Measurements from ENCODE around the gene SPECC1L.

The SPECC1L gene

DNA sequence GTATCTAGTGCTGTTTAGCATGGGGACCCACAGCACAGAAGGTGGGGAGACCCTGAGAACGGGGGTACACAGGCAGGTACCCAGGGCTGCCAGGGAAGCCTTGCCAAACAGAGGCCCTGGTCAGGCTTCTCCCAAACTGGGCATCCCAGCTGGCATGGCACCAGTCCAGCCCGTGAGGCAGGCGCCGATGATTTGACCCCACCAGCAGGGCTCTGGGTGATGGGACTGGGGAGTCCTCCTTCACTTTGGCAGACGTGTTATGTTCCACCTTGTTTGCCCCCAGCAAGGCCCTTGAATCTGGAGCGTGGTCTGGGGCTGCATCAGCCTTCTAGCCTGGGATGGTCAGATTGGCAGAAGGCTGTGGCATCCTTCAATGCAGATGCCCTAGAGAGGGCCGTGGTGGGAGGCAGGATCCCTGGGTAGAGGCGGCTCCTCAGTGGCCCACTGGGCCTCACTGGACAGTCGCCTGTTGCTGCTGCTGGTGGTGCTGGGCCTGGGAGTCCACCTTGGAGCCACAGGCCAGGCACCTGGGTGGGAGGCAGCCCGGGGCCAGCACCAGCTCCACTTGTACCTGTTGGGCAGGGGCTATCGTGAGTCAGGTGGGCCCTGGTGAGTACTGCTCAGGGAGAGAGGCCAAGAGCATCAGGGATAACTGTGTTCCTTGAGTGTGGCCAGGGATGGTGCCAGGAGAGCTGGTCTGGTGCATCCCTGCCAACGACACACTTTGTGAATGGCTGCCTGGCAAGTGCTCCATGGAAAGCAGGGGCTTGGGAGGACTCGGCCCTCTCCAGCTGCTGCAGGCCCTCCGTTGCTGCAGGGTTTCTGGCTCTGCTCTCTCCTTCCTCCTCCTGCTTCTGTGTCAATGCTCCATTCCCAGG, 160.0 kb downstream of the SPECC1L start:
- DNase-seq: peak in 1 of 2 experiments; percentile 17

DNA sequence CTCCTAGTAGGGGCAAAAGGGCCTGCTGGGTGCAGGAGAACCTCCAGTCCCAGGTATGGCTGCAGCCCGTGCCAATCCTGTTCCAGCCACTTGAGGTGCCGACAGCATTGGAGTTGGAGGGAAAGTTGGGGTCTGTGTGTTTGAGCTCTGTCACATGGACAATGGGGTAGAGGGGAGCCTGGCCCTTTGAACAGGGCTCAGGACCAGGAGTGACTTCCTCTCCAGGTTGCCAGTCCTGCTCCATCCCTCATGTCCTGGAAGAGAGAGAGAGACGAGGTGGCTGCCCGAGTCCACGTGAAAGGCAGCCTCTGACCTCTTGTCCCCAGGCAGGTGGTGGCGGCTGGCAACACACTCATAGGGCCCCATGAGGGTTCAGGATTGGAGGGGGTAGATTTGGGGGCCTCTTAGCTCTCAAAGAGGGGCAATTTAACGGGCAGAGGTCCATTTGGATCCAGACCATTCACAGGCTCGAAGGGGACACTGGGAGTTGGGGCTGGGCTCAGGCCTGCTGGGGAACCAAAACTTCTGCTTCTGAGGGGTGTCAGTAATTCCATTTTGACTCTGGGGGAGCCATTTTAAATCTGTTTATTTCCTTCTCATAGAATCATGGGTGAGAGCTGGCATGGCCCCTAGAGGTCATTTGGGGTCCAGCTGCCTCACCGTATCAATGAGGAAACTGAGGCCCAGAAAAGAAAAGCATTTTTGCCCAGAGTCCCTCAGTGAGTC, 160.8 kb downstream of the SPECC1L start:
- DNase-seq: no peak

DNA sequence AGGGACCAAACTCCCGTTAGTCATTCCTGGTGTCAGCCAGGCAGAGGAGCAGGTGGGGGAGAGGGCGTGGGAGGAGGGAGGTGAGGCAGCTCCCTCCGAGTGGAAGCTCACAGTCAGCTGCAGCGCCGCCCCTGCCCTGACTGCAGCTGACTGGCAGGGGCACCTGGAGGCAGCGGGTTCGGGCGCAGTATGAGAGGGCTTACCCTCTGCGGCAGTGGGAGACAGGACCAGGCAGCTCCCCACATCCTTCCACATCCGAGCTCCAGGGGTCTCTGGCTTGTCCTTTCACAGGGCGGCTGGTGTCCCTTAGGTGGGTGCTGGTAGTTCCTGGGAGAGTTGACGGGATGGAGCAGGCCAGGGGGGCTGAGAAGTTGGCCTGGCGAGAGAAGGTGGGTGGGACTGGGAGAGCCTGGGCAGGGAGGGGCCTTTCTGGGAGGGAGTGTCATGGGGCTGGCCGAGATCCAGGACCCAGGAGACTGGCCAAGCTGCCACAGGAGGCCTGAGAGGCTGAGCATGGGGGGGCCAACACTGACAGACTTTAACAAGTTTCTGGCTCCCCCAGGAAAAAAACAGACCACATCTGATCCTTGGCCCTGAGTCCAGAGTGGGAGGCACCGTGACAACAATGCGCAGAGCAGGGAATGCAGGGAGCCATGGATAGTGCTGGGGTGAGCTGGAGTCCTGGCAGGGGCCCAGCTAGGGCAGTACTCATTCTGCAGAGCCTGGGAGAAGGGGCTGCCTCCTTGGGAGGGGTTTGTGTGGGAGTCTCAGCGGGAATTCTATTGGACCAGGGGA, 161.6 kb downstream of the SPECC1L start:
- DNase-seq: no peak

DNA sequence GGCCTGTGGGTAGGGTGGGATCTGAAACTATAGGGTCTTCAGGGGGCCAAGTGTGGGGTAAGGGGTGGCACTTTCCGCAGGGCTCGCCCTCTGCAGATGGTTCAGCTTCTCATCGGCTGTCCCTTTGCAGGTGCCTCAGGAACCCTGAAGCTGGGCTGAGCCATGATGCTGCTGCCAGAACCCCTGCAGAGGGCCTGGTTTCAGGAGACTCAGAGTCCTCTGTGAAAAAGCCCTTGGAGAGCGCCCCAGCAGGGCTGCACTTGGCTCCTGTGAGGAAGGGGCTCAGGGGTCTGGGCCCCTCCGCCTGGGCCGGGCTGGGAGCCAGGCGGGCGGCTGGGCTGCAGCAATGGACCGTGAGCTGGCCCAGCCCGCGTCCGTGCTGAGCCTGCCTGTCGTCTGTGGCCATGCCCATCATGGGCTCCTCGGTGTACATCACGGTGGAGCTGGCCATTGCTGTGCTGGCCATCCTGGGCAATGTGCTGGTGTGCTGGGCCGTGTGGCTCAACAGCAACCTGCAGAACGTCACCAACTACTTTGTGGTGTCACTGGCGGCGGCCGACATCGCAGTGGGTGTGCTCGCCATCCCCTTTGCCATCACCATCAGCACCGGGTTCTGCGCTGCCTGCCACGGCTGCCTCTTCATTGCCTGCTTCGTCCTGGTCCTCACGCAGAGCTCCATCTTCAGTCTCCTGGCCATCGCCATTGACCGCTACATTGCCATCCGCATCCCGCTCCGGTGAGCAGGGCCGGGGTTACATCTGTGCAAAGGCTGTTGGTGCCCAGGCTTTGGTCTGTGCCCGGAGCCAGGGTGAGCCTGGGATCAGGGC, 162.6 kb downstream of the SPECC1L start:
- DNase-seq: no peak

DNA sequence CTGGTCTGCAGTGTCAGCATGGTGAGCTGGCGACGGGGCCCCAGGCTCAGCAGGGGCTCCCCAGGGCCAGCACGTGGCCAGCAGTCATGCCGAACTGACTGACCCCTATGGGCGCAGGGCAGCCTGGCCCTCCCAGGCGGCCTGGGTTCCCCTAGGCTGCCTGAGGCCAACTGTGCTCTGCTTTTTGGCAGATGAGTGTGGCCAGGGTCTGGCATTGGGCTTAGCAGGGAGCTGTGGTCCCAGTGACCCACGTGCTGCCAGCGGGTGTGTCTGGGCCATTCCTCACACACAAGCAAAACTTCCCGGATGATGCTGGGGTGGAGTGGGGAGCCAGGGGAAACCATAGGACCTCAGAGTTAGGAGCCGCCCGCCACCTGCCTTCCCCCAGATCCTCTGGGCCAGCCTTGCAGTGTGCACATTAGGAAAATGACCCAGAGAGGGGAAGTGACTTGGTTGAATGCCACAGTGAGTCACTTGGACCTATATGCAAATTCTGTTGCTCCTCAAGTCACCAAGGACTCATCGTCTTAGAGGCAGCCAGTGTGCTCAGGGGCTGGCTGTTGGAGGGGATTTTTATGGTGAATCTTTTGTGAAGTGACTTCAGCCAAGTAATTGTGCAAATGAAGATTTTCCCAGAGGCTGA, 163.3 kb downstream of the SPECC1L start:
- no peak for DNase-seq

DNA sequence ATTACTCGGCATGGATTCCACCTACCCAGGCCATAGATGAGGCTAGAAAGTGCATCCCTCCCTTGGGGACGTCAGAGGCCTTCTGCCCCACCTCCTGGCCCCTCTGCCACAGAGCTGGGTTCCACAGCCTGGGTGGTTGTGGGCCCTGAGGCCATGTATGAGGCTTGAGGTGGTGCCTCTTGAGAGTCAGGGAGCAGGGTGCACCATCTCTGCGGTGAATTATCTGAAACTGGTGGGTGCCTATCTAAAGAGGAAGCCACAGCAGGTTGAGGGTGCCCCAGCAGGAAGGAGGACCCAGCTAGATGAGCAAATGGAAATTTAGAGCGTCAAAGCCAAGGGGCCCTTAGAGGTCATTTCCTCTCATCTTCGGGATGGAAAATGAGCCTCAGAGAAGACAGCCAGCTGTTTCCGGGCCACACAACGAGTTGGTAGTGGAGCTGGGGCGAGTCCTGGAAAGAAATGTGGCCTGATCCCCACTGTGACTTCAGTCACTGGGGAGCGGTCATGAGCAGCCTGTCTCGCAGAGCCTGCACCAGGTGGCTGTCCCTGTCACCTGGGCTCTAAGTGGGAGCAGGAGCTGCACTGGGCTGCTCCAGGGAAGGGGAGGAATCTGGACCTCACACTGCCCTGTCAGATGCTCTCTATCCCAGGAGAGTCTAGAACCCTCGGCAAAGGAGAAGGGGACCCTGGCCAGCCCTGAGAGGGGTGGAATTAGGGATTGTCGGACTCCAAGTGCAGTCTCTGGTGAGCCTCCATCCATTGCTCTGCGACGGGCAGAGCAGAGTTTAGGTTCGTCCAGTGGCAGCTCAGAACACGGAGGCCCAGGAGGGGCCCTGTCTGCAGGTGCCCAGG, 164.1 kb downstream of the SPECC1L start:
- DNase-seq: no peak

DNA sequence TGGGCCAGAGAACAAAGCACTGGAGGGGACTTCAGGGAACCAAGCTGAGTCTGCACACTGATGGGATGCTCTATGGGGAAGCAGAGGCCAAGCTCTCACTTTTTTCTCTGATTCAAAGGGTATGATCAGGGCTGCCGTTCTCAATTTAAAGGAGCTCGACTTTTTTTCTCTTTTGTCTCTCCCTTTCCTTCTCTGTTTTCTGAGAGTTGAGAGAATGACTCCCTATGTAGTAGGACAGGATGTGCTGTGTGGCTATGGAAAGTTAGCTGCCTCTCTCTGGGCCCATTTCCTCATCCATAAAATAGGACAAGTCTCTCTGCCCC, 164.7 kb downstream of the SPECC1L start:
- no peak for DNase-seq

DNA sequence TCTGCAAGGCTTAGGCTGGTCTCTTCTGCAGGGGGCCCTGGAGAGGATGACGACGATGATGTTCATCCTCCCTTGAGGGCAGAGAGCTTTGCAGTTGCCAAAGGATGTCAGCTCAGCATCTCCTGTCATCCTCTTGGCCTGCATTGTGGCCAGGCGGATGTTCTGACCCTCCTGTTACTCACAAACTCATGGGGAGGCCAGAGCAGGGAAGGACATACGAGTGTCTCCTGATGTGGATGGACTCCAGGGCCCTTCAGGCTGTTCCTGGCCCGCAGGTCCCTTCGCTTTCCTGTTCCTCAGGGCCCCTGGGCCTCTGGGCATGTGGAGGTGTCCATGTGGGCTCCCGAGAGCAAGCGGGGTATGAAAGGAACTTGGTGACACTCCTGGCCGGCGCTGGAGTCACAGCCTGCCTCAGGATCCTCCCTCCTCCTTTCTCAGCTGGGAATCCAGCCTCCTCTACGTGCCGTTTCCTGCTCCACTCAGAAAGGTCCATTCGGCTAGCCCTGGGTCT, 165.3 kb downstream of the SPECC1L start:
- DNase-seq: no peak

DNA sequence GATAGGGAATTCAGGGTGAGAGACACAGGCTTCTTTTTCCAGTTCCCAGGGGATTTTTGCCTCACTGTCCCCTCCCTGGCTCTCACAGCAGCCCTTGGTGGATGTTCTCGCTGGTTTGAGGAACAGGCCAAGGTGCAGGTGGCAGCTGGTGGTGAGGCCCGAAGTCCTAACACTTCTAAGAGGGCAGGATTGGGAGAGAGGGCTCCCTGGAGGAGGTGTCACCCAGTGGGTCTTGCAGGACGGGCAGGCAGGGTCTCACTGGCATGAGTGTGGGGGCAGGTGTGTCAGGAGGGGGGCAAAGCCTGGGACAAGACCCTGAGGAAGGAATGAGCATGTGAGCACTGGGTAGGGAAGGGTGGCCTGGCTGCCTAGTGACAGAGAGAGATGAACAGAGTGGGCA, 165.9 kb downstream of the SPECC1L start:
- DNase-seq: no peak

DNA sequence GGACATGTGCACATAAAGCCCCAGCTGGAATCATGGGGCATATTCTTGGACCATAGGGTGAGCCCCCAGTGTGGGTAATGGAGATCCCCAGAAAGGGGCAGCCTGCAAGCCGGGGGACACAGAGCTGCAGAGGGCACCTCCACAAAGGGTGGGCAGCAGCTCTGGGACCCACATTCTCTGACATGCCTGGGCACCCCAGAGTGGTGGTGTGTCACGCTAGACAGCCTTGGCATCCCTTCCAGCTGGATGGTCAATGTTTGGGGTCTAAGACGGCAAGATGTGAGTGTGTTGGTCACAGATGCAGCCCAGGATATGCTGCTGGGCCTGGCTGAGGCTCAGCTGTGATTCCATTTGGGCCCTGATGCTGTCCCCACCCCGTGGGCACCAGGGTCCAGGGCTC, 166.5 kb downstream of the SPECC1L start:
- DNase-seq: no peak

DNA sequence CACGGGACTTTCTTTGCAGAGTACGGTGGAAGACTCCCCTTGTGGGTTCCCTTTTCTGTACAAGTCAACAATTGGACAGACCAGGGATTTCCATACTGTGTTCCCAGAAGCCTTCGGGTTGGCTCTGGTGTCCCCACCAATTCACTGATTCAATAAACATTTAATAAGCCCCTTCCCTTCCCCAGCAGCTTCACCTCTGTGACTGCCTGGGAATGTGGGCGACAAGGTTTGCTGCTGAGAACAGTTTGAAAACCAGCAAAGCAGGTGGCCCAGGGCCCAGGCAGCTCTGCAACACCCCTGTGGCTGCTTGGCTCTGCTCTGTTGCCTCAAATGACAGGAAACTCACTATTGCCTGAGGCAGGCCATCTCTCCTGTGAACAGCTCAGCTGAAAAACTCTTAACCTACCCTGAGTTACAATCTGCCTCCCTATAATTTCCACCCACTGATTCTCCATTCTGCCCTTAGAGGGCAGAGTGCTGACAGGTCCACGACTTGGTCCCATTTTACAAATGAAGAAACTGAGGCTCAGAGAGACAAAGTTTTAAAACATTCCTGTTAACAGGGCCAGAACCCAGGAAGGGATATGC, 167.2 kb downstream of the SPECC1L start:
- no peak for DNase-seq

DNA sequence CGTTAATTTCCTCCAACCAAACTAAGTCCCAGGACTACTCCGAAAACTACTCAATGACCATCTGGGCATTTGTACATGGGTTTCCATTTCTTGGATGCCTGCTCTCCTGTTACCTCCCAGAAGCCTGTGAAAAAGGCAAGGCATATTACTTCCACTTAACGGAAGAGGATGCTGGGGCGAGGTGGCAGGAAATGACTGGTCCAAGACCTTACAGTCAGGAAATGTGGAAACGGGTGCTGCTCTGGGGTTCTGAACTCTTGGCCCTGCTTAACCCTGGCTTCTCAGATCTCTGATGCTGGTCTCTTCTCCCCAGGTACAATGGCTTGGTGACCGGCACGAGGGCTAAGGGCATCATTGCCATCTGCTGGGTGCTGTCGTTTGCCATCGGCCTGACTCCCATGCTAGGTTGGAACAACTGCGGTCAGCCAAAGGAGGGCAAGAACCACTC, 169.7 kb downstream of the SPECC1L start:
- no peak for DNase-seq

DNA sequence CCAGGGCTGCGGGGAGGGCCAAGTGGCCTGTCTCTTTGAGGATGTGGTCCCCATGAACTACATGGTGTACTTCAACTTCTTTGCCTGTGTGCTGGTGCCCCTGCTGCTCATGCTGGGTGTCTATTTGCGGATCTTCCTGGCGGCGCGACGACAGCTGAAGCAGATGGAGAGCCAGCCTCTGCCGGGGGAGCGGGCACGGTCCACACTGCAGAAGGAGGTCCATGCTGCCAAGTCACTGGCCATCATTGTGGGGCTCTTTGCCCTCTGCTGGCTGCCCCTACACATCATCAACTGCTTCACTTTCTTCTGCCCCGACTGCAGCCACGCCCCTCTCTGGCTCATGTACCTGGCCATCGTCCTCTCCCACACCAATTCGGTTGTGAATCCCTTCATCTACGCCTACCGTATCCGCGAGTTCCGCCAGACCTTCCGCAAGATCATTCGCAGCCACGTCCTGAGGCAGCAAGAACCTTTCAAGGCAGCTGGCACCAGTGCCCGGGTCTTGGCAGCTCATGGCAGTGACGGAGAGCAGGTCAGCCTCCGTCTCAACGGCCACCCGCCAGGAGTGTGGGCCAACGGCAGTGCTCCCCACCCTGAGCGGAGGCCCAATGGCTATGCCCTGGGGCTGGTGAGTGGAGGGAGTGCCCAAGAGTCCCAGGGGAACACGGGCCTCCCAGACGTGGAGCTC, 170.2 kb downstream of the SPECC1L start:
- peak in 1 of 2 experiments; percentile 8 for DNase-seq

DNA sequence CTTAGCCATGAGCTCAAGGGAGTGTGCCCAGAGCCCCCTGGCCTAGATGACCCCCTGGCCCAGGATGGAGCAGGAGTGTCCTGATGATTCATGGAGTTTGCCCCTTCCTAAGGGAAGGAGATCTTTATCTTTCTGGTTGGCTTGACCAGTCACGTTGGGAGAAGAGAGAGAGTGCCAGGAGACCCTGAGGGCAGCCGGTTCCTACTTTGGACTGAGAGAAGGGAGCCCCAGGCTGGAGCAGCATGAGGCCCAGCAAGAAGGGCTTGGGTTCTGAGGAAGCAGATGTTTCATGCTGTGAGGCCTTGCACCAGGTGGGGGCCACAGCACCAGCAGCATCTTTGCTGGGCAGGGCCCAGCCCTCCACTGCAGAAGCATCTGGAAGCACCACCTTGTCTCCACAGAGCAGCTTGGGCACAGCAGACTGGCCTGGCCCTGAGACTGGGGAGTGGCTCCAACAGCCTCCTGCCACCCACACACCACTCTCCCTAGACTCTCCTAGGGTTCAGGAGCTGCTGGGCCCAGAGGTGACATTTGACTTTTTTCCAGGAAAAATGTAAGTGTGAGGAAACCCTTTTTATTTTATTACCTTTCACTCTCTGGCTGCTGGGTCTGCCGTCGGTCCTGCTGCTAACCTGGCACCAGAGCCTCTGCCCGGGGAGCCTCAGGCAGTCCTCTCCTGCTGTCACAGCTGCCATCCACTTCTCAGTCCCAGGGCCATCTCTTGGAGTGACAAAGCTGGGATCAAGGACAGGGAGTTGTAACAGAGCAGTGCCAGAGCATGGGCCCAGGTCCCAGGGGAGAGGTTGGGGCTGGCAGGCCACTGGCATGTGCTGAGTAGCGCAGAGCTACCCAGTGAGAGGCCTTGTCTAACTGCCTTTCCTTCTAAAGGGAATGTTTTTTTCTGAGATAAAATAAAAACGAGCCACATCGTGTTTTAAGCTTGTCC, 171.0 kb downstream of the SPECC1L start:
- DNase-seq: no peak

DNA sequence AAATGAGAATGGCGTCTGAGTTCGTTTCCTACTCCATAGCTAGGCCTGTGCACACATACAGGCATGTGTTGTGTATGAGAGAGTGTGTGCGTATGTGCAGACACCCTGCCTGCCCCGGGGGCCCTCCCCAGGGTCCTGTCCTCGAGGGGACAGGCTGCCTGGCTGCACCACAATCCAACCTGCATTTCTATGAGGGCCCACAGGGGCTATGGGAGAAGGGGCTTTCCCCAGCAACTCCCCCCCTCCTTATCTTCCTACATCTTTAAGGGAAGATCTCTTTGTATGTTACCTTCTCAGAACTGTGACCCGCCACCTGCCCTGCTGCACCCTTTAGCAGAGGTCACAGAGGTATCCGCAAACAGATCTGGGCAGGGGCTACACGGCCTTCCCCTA, 171.7 kb downstream of the SPECC1L start:
- DNase-seq: no peak

DNA sequence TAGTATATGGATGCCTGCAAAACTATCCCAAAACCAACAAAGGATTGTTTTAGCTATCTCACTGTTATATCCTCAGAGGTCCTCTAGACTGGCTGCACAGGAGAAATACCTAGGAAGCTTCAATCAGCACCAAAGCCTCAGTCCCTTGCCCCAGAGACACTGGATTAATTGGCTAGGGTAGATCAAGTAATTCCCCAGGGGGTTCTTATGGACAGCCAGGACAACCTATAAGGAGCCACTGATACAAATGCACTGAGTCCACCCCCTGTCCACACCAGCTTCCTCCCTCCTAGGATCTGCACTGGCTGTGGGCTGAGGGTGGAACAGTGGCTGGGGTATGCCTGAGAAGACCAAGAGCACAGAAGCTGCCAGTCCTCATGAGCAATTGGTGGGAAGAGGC, 173.0 kb downstream of the SPECC1L start:
- DNase-seq: no peak

DNA sequence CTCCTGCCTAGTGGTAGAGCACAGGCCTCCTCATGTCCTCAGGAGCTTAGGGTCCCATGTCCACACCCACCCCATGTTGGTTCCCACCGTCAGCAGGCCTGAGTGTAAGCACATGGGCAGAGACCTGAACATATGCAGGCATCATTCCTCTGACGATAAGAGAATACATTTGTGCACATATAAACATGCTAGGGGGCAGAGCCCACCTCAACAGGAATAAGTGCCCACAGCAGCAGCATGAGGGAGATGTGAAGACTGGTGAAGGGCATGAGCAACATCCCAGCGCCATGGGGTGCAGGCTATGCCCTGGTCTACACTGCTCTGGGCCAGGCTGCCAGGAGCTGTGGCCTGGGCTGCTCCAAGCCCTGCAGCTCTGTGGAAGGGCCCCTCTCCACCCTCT, 173.6 kb downstream of the SPECC1L start:
- no peak for DNase-seq

DNA sequence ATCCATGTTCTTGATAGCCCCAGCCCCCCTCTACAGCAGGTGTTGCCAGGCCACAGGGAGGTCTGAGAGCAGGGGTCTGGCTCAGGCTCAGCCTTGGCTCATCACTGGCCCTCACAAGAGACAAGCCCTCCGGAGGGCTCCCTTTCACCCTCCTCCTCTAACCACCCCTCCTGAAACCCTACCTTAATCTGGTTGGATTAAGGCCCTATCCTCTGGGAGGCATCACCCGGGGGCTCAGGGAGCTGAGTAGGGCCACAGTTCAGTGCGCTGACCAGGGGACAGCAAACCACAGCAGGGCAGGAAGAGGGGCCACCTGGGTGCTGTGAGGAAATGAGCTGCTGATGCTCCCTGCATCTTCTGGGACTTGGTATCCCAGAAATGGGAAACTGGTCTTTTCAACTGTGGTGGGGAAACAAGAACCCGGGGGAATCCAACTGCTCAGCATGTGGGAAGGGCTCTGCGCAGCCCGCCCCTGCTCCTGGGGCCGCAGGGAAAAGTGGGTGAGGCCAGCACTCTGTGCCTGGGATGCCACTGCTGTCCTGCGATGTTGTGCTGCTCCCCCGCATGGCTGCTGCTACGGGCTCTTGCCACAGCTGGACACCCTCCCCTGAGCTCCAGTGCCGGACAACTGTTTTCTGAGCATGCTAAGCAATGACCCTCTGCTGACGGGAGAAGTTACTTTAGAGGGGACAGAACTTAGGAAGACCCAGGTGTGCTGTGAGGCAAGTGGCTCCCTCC, 174.3 kb downstream of the SPECC1L start:
- no peak for DNase-seq

Measured in cerebellar nuclear complex (tissue), 1 donor.